GM13977 (cell line): Measurements from ENCODE around the gene EBF4.

Source experiments
- DNase-seq: peaks from one replicate; pipeline ENCODE4 v3.0.0; 2012; ENCODE audit warnings: low spot score
- CTCF ChIP-seq: IDR thresholded peaks from 2 replicates; pipeline ENCODE4 v1.5.1; 2012; ENCODE audit warnings: mild to moderate bottlenecking, control low read depth; ENCODE audit not compliant: insufficient read depth; ENCODE audit errors: extremely low read depth, missing control alignments
- in situ Hi-C: fragments of 300-500 bp; cut with MboI; formaldehyde crosslinking; loops from one replicate; pipeline ENCODE4 v1.12.0; 2022; ENCODE audit warnings: low sequenced_read_pairs, low pct_unique_long_range_greater_than_20kb, mixed read lengths, inconsistent platforms; ENCODE audit not compliant: unreplicated experiment

Gene EBF4

GRCh38 chr20:2708073-2708415 lies 15.5 kb downstream of the EBF4 start:
- in situ Hi-C loops: no loop called here
- no peak for DNase-seq
- TF ChIP-seq CTCF: no peak

GRCh38 chr20:2708665-2709064 lies 16.1 kb downstream of the EBF4 start:
- TF ChIP-seq CTCF: no peak
- DNase-seq: no peak
- in situ Hi-C loops: no loop called here

GRCh38 chr20:2709205-2709981 lies 16.8 kb downstream of the EBF4 start:
- TF ChIP-seq CTCF: no peak
- DNase-seq: no peak
- in situ Hi-C loops: no loop called here

GRCh38 chr20:2713285-2713684 lies 20.7 kb downstream of the EBF4 start:
- DNase-seq: no peak
- in situ Hi-C loops: no loop called here
- peak; percentile 41 for TF ChIP-seq CTCF

GRCh38 chr20:2729251-2729713 lies 36.7 kb downstream of the EBF4 start:
- TF ChIP-seq CTCF: no peak
- in situ Hi-C loops: no loop called here
- no peak for DNase-seq

GRCh38 chr20:2729791-2730190 lies 37.2 kb downstream of the EBF4 start:
- in situ Hi-C loops: no loop called here
- DNase-seq: no peak
- TF ChIP-seq CTCF: no peak
